ENCODE results near the gene AHNAK.

- TF ChIP-seq CTCF (IDR thresholded peaks at IDR 0.05; ENCODE audit: low read depth, low read length): no peak
- TF ChIP-seq POLR2A (IDR thresholded peaks at IDR 0.05; ENCODE audit: extremely low read depth, insufficient read length): no peak
Measured at GRCh38 chr11:62498492-62499286, 47.9 kb downstream of the AHNAK start.
